PFSK-1 (cell line): ENCODE measurements around the gene RAD51AP1. TPM values are rescaled to one million over a fixed set of nuclear protein-coding genes. Genes with fewer than 3 reads are reported as not detected.

ENCODE experiments used
- FOXP2 ChIP-seq: optimal IDR thresholded peaks from 2 replicates; pipeline ENCODE3; 2011; ENCODE audit warnings: borderline replicate concordance, control low read depth, inconsistent platforms; ENCODE audit not compliant: insufficient read depth; ENCODE audit errors: extremely low read length, extremely low read depth
- POLR2AphosphoS5 ChIP-seq: IDR thresholded peaks from 2 replicates; pipeline ENCODE4 v1.6.1; 2012; ENCODE audit warnings: low read depth, mild to moderate bottlenecking, control low read depth, low read length, moderate library complexity
- REST ChIP-seq, 2 experiments: IDR thresholded peaks; 2 replicates each; pipeline versions ENCODE4 v1.6.1 to v1.8.0; 2011 to 2012; ENCODE audit warnings: low read depth in 2 of 2, low read length in 2 of 2, control low read depth in 1 of 2, inconsistent platforms in 1 of 2, mild to moderate bottlenecking in 1 of 2, moderate library complexity in 1 of 2; ENCODE audit not compliant: insufficient read depth in 1 of 2
- SIN3A ChIP-seq: IDR thresholded peaks from 2 replicates; pipeline ENCODE4 v1.6.1; 2012; ENCODE audit warnings: mild to moderate bottlenecking, low read length, moderate library complexity, borderline replicate concordance; ENCODE audit not compliant: insufficient read depth
- TAF1 ChIP-seq: IDR thresholded peaks from 2 replicates; pipeline ENCODE4 v1.6.1; 2012; ENCODE audit warnings: low read length, control low read depth, borderline replicate concordance; ENCODE audit not compliant: insufficient read depth
- polyA plus RNA-seq: library from polyadenylated mRNA; unstranded; fragments of >200 nt; gene quantifications from one replicate; pipeline ENCODE4 v1.2.1, GENCODE V29; 2012; ENCODE audit warnings: low read depth, missing spikeins; ENCODE audit not compliant: insufficient read length

Gene RAD51AP1, protein sequence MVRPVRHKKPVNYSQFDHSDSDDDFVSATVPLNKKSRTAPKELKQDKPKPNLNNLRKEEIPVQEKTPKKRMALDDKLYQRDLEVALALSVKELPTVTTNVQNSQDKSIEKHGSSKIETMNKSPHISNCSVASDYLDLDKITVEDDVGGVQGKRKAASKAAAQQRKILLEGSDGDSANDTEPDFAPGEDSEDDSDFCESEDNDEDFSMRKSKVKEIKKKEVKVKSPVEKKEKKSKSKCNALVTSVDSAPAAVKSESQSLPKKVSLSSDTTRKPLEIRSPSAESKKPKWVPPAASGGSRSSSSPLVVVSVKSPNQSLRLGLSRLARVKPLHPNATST
- 4.5 TPM for polyA plus RNA-seq

- peak; percentile 63; the same call in 1 of the 2 replicates for TF ChIP-seq POLR2AphosphoS5
- TF ChIP-seq REST (IDR thresholded peaks at IDR 0.05; ENCODE audit: insufficient read depth in 1 of 2, low read depth in 2 of 2, low read length in 2 of 2), result peak in 1 of 2 experiments; percentile 57; a peak in 1 of 4 replicates
- TF ChIP-seq FOXP2, result no peak
- peak; percentile 93; the same call in 1 of the 2 replicates for TF ChIP-seq SIN3A
- peak; percentile 69; the same call in 1 of the 2 replicates for TF ChIP-seq TAF1
Observed at GRCh38 chr12:4538207-4539160, at the start of gene RAD51AP1. Gene RAD51AP1, plus strand, starts transcription at chr12:4538890. Its CDS starts 50 bp downstream, at chr12:4538940.

DNA sequence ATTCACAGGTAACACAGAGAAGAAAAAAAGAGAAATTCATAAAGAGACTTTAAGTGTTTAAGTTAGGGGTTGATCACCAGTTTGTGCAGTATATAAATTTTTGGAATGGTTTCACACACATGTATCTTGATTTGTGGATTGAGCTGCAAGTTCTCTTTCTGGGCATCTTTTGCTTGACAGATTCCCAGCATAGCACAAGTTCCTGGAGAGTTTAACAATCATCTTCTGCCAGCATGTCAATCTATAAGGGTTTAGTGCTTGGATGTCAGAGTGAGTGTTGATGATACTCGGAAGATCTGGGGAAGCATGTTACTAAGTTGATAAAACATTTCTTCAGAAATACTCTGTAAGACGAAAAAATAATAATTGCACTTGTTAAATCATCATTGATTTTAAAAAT, 49.1 kb upstream of the RAD51AP1 start:
- no peak for TF ChIP-seq TAF1
- TF ChIP-seq REST (IDR thresholded peaks at IDR 0.05; ENCODE audit: insufficient read depth in 1 of 2, low read depth in 2 of 2, low read length in 2 of 2), result no peak
- TF ChIP-seq SIN3A, result no peak
- TF ChIP-seq FOXP2, result no peak
- no peak for TF ChIP-seq POLR2AphosphoS5

DNA sequence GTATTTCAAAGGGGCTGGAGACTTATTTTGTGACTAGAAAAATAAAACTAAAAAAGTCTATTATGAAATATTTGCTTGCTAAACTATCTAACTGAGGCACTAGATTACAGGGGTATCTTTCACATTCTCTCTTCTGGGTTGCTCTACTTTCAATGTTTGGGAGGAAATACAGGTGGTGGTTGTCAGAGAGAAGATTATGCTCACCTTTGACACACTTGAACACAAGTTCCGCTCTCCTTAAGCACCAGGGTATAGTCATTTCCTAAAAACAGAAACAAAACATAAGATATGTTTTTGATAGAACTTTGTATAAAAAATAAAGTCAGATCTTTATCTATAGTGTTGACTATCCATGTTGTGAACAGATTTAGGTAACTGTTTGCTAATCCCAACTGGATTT, 47.7 kb upstream of the RAD51AP1 start:
- TF ChIP-seq REST (IDR thresholded peaks at IDR 0.05; ENCODE audit: insufficient read depth in 1 of 2, low read depth in 2 of 2, low read length in 2 of 2), result no peak
- no peak for TF ChIP-seq FOXP2
- TF ChIP-seq TAF1, result no peak

- TF ChIP-seq SIN3A (no peak), FOXP2 (no peak), POLR2AphosphoS5 (no peak), TAF1 (no peak), REST (IDR thresholded peaks at IDR 0.05; ENCODE audit: insufficient read depth in 1 of 2, low read depth in 2 of 2, low read length in 2 of 2) (no peak)
Observed at GRCh38 chr12:4496145-4496838, 42.4 kb upstream of the RAD51AP1 start.
